K562 (cell line): Measurements from ENCODE around the gene CEP41. TPM values are rescaled to one million over a fixed set of nuclear protein-coding genes. Genes with fewer than 3 reads are reported as not detected.

ENCODE experiments used
- BRD4 ChIP-seq: fragments of 200-600 bp; sonication (generic); IDR thresholded peaks from 2 replicates; pipeline ENCODE4 v1.6.1; 2017; ENCODE audit warnings: inconsistent platforms
- DEAF1 ChIP-seq: fragments of 450-650 bp; formaldehyde crosslinking; IDR thresholded peaks from 2 replicates; pipeline ENCODE4 v1.4.0; 2020; ENCODE audit warnings: mild to moderate bottlenecking, moderate library complexity
- FOXO4 ChIP-seq: fragments of 450-650 bp; formaldehyde crosslinking; IDR thresholded peaks from 2 replicates; pipeline ENCODE4 v1.4.0; 2020; ENCODE audit warnings: mild to moderate bottlenecking, moderate library complexity
- RB1 ChIP-seq: fragments of 450-650 bp; IDR thresholded peaks from 2 replicates; pipeline ENCODE4 v1.6.1; 2017; ENCODE audit warnings: low read depth, mild to moderate bottlenecking
- STAT5A ChIP-seq: IDR thresholded peaks from 2 replicates; pipeline ENCODE4 v1.6.1; 2012; ENCODE audit warnings: low read length, inconsistent platforms, borderline replicate concordance
- ZBTB33 ChIP-seq: sonication (generic); formaldehyde crosslinking; IDR thresholded peaks from 2 replicates; pipeline ENCODE4 v1.8.1; 2023; ENCODE audit warnings: mild to moderate bottlenecking, missing genetic modification reagents
- ZNF133 ChIP-seq: fragments of 250-450 bp; sonication (Bioruptor Pico); IDR thresholded peaks from 2 replicates; pipeline ENCODE4 v1.4.0; 2020; ENCODE audit warnings: mild to moderate bottlenecking
- ZNF263 ChIP-seq: sonication (generic); formaldehyde crosslinking; IDR thresholded peaks from 2 replicates; pipeline ENCODE4 v1.8.0; 2022; ENCODE audit warnings: mild to moderate bottlenecking, missing genetic modification reagents, borderline replicate concordance
- ZNF407 ChIP-seq: fragments of 450-650 bp; IDR thresholded peaks from 2 replicates; pipeline ENCODE4 v1.6.1; 2016; ENCODE audit warnings: low read depth
- ZSCAN32 ChIP-seq: fragments of 450-650 bp; formaldehyde crosslinking; IDR thresholded peaks from 2 replicates; pipeline ENCODE4 v1.4.0; 2020; ENCODE audit warnings: mild to moderate bottlenecking, moderate library complexity
- polyA plus RNA-seq, 8 experiments: library from polyadenylated mRNA; depleted of rRNA in 4 of 8; stranded (reverse) in 5 of 8; unstranded in 3 of 8; fragments of >200 nt; fragmentation: Nextera tagmentation in 2 of 8; fragmentation: Illumina TruSeq in 1 of 8; extraction: Ambion mirVana in 2 of 8; extraction: Trizol in 1 of 8; gene quantifications; 2 replicates each; pipeline versions ENCODE4 v1.2.1 to v1.2.3, GENCODE V29; 2011 to 2014; ENCODE audit warnings: inconsistent platforms in 1 of 8, missing spikeins in 1 of 8
- total RNA-seq, 7 experiments: library from RNA; depleted of rRNA in 6 of 7; stranded (reverse); fragments of >200 nt in 6 of 7; fragmentation: Illumina TruSeq in 2 of 7; extraction: Trizol in 2 of 7; gene quantifications; 2 replicates each; pipeline versions ENCODE4 v1.2.1 to v1.2.3, GENCODE V29; 2011 to 2021; ENCODE audit warnings: low replicate concordance in 1 of 7

Gene CEP41
- total and polyA plus RNA-seq, 9 of the 15 experiments (the other 6 are each of a cell fraction or from before 2014, with no cell fraction given) = 1.5 to 15.5 (median 6.4) TPM

- TF ChIP-seq ZBTB33 (CRISPR knock-in tag) = no peak
- no peak for TF ChIP-seq FOXO4
- TF ChIP-seq ZNF133 (CRISPR knock-in tag) = no peak
- no peak for TF ChIP-seq STAT5A
- TF ChIP-seq BRD4 = no peak
- TF ChIP-seq ZNF407 = no peak
- TF ChIP-seq ZNF263 (CRISPR knock-in tag) = no peak
- no peak for TF ChIP-seq ZSCAN32 (CRISPR knock-in tag)
- TF ChIP-seq DEAF1 (CRISPR knock-in tag) = no peak
- TF ChIP-seq RB1 = no peak
- TF ChIP-seq, all 486 proteins: peak for 0
Observed at GRCh38 chr7:130387306-130387627, 53.5 kb downstream of the CEP41 start (continued).
